Smooth muscle cell of bladder (primary cell): ENCODE measurements around the gene GNAT3. TPM values are rescaled to one million over a fixed set of nuclear protein-coding genes. Genes with fewer than 3 reads are reported as not detected.

Experiments used
- total RNA-seq: library from RNA; depleted of rRNA; stranded (reverse); fragments of >200 nt; gene quantifications from 2 replicates; pipeline ENCODE4 v1.2.3, GENCODE V29; 2014

The GNAT3 gene
- total RNA-seq = not detected in 2 replicates

GRCh38 chr7:80511964-80512363 is at the start of gene GNAT3:
GNAT3 (minus strand) TSS chr7:80512064; CDS start chr7:80511926, 138 bp downstream.

Other genes with a start within 250 kb of the GNAT3 start
- 24.7 and 46.6 TPM in 2 replicates for gene CD36, start 126.6 kb upstream of the GNAT3 start, total RNA-seq